ENCODE data around the gene AKR7A3. TPM values are rescaled to one million over a fixed set of nuclear protein-coding genes. Genes with fewer than 3 reads are reported as not detected.
A peak's percentile ranks its signal among the peaks of the same experiment; 100 is the strongest.

Gene AKR7A3
- total and polyA plus RNA-seq, 2 experiments from 2014 or later = 0.11 to 0.18 TPM

DNA sequence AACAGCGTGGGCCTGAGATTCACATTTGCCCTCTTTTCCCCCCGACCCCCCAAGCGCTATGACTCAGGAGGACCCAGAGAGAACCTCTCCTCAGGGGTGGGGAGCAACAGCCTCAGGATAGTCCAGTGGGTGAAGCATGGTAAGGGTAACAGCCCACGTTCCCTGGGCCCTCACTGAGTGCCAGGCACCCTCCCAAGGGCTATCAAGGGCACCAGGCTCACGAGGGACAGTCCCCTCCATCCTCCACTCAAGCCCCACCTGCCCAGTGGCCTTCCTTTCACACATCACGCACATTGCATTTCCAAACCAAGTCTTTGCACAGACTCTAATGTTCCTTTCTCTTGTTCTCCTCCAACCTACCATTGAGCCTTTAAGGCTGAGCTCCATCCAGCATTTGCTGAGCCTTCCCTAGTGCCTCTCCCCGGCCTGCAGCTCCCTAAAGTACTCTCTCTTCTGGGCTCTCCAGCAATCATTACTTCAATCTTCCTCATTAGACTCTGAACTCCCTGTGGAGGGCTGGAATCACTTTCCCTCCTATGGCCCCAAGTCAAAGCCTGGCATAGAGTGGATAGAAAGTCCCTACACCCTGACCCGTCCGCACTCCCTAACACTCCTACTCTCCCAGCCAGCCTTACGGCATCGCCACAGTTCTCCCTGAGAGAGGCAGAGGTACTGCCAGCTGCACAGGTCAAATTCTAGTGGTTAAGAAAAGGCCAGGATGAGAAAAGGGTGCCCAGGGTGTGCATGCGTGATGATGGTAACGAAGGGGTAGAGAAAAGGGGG is 22.3 kb upstream of the AKR7A3 start:
- Histone ChIP-seq H3K9me2 (ENCODE audit: insufficient read depth) (no peaks in the 10 kb centered on the region), H3K27me3 (replicated peaks; ENCODE audit: insufficient read depth) (no peaks in the 10 kb centered on the region), H3K4me1 (ENCODE audit: insufficient read depth) (peaks cover 19% of the 10 kb centered on the region), H3K9ac (peak overlapping the region; percentile 88), H3F3A (ENCODE audit: insufficient read depth) (0 out of 2 replicates have a peak, but pooled peaks cover 8% of the 10 kb centered on the region), H3K4me3 (peak overlapping the region; percentile 82), H4K20me1 (ENCODE audit: insufficient read depth) (no peaks in the 10 kb centered on the region; the same call in 1 of the 2 replicates), H2AFZ (peak overlapping the region; percentile 79), H3K9me3 (ENCODE audit: low read depth) (no peaks in the 10 kb centered on the region), H3K36me3 (ENCODE audit: low read depth) (peaks cover 8% of the 10 kb centered on the region; the same call in 1 of the 2 replicates), H3K27ac (no peak overlapping the region), H3K4me2 (ENCODE audit: unreplicated experiment) (peak overlapping the region; percentile 98), H3K79me2 (ENCODE audit: insufficient read depth) (peaks cover 39% of the 10 kb centered on the region)
- peak; percentile 61 for DNase-seq
- TF ChIP-seq EZH2phosphoT487 (IDR thresholded peaks at IDR 0.05; ENCODE audit: insufficient read depth, low read depth) = no peak
- TF ChIP-seq EZH2 (IDR thresholded peaks at IDR 0.05; ENCODE audit: insufficient read depth, poor library complexity, severe bottlenecking) = no peak
- in situ Hi-C loops (cut with MboI) = no loop called here
- WGBS, 2 experiments (ENCODE audit: low coverage in 1 of 2, low lambda C conversion rate in 2 of 2, missing lambda C conversion rate in 2 of 2) = 36 to 40% methylated on average over 12 to 13 of the region's 13 CpGs

DNA sequence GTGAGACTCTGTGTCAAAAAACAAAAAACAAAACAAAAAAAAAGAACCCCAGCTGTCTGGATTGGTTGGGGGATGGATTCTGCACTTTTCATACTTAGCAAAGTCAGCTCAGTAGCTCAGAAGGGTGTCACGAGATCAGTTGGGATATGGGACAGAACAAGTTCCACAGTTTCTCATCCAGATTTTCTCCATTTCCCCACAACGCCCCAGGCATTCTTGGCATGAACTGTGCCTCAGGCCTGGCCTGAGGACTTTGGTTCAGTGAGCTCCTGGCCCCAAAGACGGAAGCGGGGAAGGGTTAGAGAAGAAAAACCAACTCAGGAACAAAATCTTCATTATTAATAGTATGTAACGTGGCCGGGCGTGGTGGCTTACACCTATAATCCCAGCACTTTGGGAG is 21.5 kb upstream of the AKR7A3 start:
- no peak overlapping the region for H2AFZ ChIP-seq

DNA sequence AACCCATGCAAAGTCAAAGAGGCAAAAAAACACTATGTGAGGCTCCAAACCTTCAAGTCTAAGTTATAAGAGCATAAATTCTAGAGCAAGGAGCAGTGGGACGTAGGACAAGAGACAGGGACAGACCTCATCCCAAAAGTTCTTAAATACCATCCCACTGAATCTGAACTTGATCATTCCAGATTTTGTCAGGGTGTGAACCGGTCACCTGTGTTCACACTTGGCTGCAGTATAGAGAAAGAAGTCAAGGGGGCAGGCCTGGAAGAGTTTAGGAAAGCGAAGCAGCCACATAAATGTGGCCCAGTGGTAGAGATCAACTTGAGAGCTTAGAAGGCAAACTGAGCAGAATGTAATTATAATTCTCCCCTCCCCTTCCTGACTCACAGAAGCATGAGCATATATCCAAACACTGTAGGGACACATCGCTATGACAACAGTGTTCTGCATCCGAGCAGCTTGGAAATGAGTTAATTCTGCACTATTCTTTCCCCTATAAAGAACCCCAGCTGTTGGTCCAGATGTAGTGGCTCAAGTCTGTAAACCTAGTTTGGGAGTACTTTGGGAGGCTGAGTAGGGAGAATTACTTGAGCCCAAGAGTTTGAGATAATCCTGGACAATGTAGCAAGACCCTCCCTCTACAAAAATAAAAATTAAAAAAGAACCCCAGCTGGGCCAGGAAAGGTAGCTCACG is 20.7 kb upstream of the AKR7A3 start:
- Histone ChIP-seq H3K4me3 (no peak overlapping the region), H3K9me2 (ENCODE audit: insufficient read depth) (no peaks in the 10 kb centered on the region), H3F3A (ENCODE audit: insufficient read depth) (0 out of 2 replicates have a peak, but pooled peaks cover 8% of the 10 kb centered on the region), H3K4me1 (ENCODE audit: insufficient read depth) (peaks cover 16% of the 10 kb centered on the region), H3K9me3 (ENCODE audit: low read depth) (no peaks in the 10 kb centered on the region), H3K27me3 (replicated peaks; ENCODE audit: insufficient read depth) (no peaks in the 10 kb centered on the region), H3K27ac (peak overlapping the region; percentile 31), H2AFZ (no peak overlapping the region), H3K9ac (peak overlapping the region; percentile 8; the same call in 1 of the 2 replicates), H3K4me2 (ENCODE audit: unreplicated experiment) (peak overlapping the region; percentile 5), H3K79me2 (ENCODE audit: insufficient read depth) (peaks cover 35% of the 10 kb centered on the region), H4K20me1 (ENCODE audit: insufficient read depth) (no peaks in the 10 kb centered on the region; the same call in 1 of the 2 replicates), H3K36me3 (ENCODE audit: low read depth) (peaks cover 21% of the 10 kb centered on the region; the same call in 1 of the 2 replicates)
- peak; percentile 94 for DNase-seq
- in situ Hi-C loops (cut with MboI) = no loop called here
- WGBS, 2 experiments (ENCODE audit: low coverage in 1 of 2, low lambda C conversion rate in 2 of 2, missing lambda C conversion rate in 2 of 2) = 80 to 81% methylated on average over 6 of the region's 6 CpGs
- no peak for TF ChIP-seq EZH2phosphoT487 (IDR thresholded peaks at IDR 0.05; ENCODE audit: insufficient read depth, low read depth)
- TF ChIP-seq EZH2 (IDR thresholded peaks at IDR 0.05; ENCODE audit: insufficient read depth, poor library complexity, severe bottlenecking) = no peak

More for the DNA sequence above, 21.5 kb upstream of the AKR7A3 start:
- H3K4me2 ChIP-seq (ENCODE audit: unreplicated experiment) = peak overlapping the region; percentile 5
- 56 to 60% methylated on average over 7 of the region's 7 CpGs for WGBS, 2 experiments (ENCODE audit: low coverage in 1 of 2, low lambda C conversion rate in 2 of 2, missing lambda C conversion rate in 2 of 2)
- 0 out of 2 replicates have a peak, but pooled peaks cover 8% of the 10 kb centered on the region for H3F3A ChIP-seq (ENCODE audit: insufficient read depth)
- H3K4me3 ChIP-seq = no peak overlapping the region
- H4K20me1 ChIP-seq (ENCODE audit: insufficient read depth) = no peaks in the 10 kb centered on the region; the same call in 1 of the 2 replicates
- peaks cover 35% of the 10 kb centered on the region for H3K79me2 ChIP-seq (ENCODE audit: insufficient read depth)
- no peaks in the 10 kb centered on the region for H3K9me3 ChIP-seq (ENCODE audit: low read depth)
- in situ Hi-C loops (cut with MboI) = no loop called here
- H3K27me3 ChIP-seq (replicated peaks; ENCODE audit: insufficient read depth) = no peaks in the 10 kb centered on the region
- peaks cover 16% of the 10 kb centered on the region; the same call in 1 of the 2 replicates for H3K36me3 ChIP-seq (ENCODE audit: low read depth)
- peak overlapping the region; percentile 8; the same call in 1 of the 2 replicates for H3K9ac ChIP-seq
- DNase-seq = no peak
- peak overlapping the region; percentile 31; the same call in 1 of the 2 replicates for H3K27ac ChIP-seq
- no peaks in the 10 kb centered on the region for H3K9me2 ChIP-seq (ENCODE audit: insufficient read depth)
- peaks cover 16% of the 10 kb centered on the region for H3K4me1 ChIP-seq (ENCODE audit: insufficient read depth)
- no peak for TF ChIP-seq EZH2 (IDR thresholded peaks at IDR 0.05; ENCODE audit: insufficient read depth, poor library complexity, severe bottlenecking)
- TF ChIP-seq EZH2phosphoT487 (IDR thresholded peaks at IDR 0.05; ENCODE audit: insufficient read depth, low read depth) = no peak

DNA sequence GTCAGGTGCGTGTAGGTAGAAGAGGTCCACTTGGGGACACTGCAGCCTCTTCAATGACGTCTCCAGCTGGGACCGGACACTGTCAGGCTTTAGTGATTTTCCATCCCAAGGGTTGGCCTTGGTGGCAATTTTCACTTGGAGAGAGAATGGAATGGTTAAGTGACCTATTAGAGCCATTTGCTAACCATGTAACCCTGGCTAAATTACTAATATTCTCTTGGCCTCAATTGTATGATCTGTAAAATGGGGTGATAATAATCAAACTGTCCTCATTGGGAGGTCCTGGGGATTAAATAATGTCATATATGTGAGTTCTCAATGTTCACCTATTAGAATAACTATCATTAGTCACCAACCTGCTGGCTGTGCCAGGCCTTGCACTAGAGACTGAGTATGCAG is 19.9 kb upstream of the AKR7A3 start:
- Histone ChIP-seq H3F3A (ENCODE audit: insufficient read depth) (0 out of 2 replicates have a peak, but pooled peaks cover 8% of the 10 kb centered on the region), H3K4me2 (ENCODE audit: unreplicated experiment) (no peak overlapping the region), H2AFZ (no peak overlapping the region), H3K4me1 (ENCODE audit: insufficient read depth) (peaks cover 16% of the 10 kb centered on the region), H3K27ac (no peak overlapping the region), H3K27me3 (replicated peaks; ENCODE audit: insufficient read depth) (no peaks in the 10 kb centered on the region), H3K9me2 (ENCODE audit: insufficient read depth) (no peaks in the 10 kb centered on the region), H3K4me3 (no peak overlapping the region), H4K20me1 (ENCODE audit: insufficient read depth) (no peaks in the 10 kb centered on the region; the same call in 1 of the 2 replicates), H3K9ac (no peak overlapping the region), H3K79me2 (ENCODE audit: insufficient read depth) (peaks cover 35% of the 10 kb centered on the region), H3K36me3 (ENCODE audit: low read depth) (peaks cover 26% of the 10 kb centered on the region; the same call in 1 of the 2 replicates), H3K9me3 (ENCODE audit: low read depth) (no peaks in the 10 kb centered on the region)
- no peak for TF ChIP-seq EZH2phosphoT487 (IDR thresholded peaks at IDR 0.05; ENCODE audit: insufficient read depth, low read depth)
- no peak for TF ChIP-seq EZH2 (IDR thresholded peaks at IDR 0.05; ENCODE audit: insufficient read depth, poor library complexity, severe bottlenecking)
- in situ Hi-C loops (cut with MboI) = no loop called here
- WGBS, 2 experiments (ENCODE audit: low coverage in 1 of 2, low lambda C conversion rate in 2 of 2, missing lambda C conversion rate in 2 of 2) = 96 to 97% methylated on average over 3 of the region's 3 CpGs
- DNase-seq = no peak
